ENCODE data around the gene B4GALT4. TPM values are rescaled to one million over a fixed set of nuclear protein-coding genes. Genes with fewer than 3 reads are reported as not detected.
A peak's percentile ranks its signal among the peaks of the same experiment; 100 is the strongest.
"Not testable (repeated sequence)": the region's sequence is repeated elsewhere in the genome, so short reads cannot be mapped to it uniquely, and the experiment has no call there.

Gene B4GALT4
- polyA plus RNA-seq, 3 donors from 2014 or later = 24.0 to 29.0 (median 24.3) TPM

- DNase-seq = no peak
- Mint-ChIP-seq H3K9me3 (no peaks in the 10 kb centered on the region), H3K27me3 (ENCODE audit: low read depth in 3 of 3) (peaks cover 0 to 2% (median 0%) of the 10 kb centered on the region in 3 donors)
These were observed 63.9 kb downstream of the B4GALT4 start for GRCh38 chr3:119176778-119177177.

GRCh38 chr3:119175872-119176756 is 64.6 kb downstream of the B4GALT4 start:
- Mint-ChIP-seq H3K27ac (peak overlapping the region in 1 of 6 donors; percentile 43), H3K4me1 (no peaks in the 10 kb centered on the region)
- no peak for DNase-seq

More at GRCh38 chr3:119176778-119177177, 63.9 kb downstream of the B4GALT4 start:
- Mint-ChIP-seq H3K36me3 (no peaks in the 10 kb centered on the region), H3K4me3 (no peak overlapping the region), H3K4me1 (no peaks in the 10 kb centered on the region), H3K27ac (no peak overlapping the region)

GRCh38 chr3:119173325-119173724 is 67.4 kb downstream of the B4GALT4 start, which contains the start of gene UPK1B:
TSS of gene UPK1B (plus strand) at chr3:119173598. CDS start at chr3:119186742, 13,144 bp downstream.
- no peak within 1 kb of the TSS for H3K4me3 Mint-ChIP-seq
- H3K36me3 Mint-ChIP-seq = no peaks in the 10 kb centered on the region
- no peak for DNase-seq
- H3K27ac Mint-ChIP-seq = no peak within 1 kb of the TSS
- H3K4me1 Mint-ChIP-seq = no peaks in the 10 kb centered on the region
- no peaks in the 10 kb centered on the region for H3K9me3 Mint-ChIP-seq
- H3K27me3 Mint-ChIP-seq (ENCODE audit: low read depth in 3 of 3) = peaks cover 0 to 2% (median 0%) of the 10 kb centered on the region in 3 donors

More at GRCh38 chr3:119175872-119176756, 64.6 kb downstream of the B4GALT4 start:
- no peak overlapping the region for H3K4me3 Mint-ChIP-seq
- peaks cover 0 to 2% (median 0%) of the 10 kb centered on the region in 3 donors for H3K27me3 Mint-ChIP-seq (ENCODE audit: low read depth in 3 of 3)
- no peaks in the 10 kb centered on the region for H3K9me3 Mint-ChIP-seq
- no peaks in the 10 kb centered on the region for H3K36me3 Mint-ChIP-seq

GRCh38 chr3:119170821-119171220 is 69.9 kb downstream of the B4GALT4 start:
- Mint-ChIP-seq H3K4me3 (no peak overlapping the region), H3K9me3 (no peaks in the 10 kb centered on the region), H3K36me3 (peaks cover 0 to under 1% (median 0%) of the 10 kb centered on the region in 3 donors), H3K27me3 (ENCODE audit: low read depth in 3 of 3) (peaks cover 0 to 2% (median 0%) of the 10 kb centered on the region in 3 donors), H3K27ac (no peak overlapping the region), H3K4me1 (peaks cover 0 to 1% of the 10 kb centered on the region in 2 donors)
- no peak for DNase-seq

GRCh38 chr3:119164745-119165144 is 75.9 kb downstream of the B4GALT4 start:
- H3K27ac Mint-ChIP-seq; DNase-seq; H3K9me3 Mint-ChIP-seq; H3K27me3 Mint-ChIP-seq (ENCODE audit: low read depth in 3 of 3); H3K36me3 Mint-ChIP-seq; H3K4me3 Mint-ChIP-seq; H3K4me1 Mint-ChIP-seq: not testable (repeated sequence)

Other genes with a start within 250 kb of the B4GALT4 start
- gene IGSF11, start 206.0 kb downstream of the B4GALT4 start, polyA plus RNA-seq = not detected
- gene TEX55, start 94.7 kb downstream of the B4GALT4 start, polyA plus RNA-seq = not detected
- gene UPK1B, start 67.3 kb downstream of the B4GALT4 start, polyA plus RNA-seq = not detected
- 1 to 10 TPM; 1.1 to 4.9 (median 2.8) TPM for gene ARHGAP31, start 53.5 kb upstream of the B4GALT4 start, polyA plus RNA-seq
- 10 to 100 TPM in 1 of 3 donors, 1 to 10 TPM in 2; 6.5 to 21.6 (median 8.7) TPM for gene TMEM39A, start 222.7 kb upstream of the B4GALT4 start, polyA plus RNA-seq
- 10 to 100 TPM; 33.8 to 57.7 (median 41.1) TPM for gene POGLUT1, start 228.1 kb upstream of the B4GALT4 start, polyA plus RNA-seq

All from immature natural killer cell (primary cell).